HepG2 (cell line): ENCODE measurements around the gene ATG9A. TPM values are rescaled to one million over a fixed set of nuclear protein-coding genes. Genes with fewer than 3 reads are reported as not detected.

ENCODE experiments used
- FOXA3 ChIP-seq: IDR thresholded peaks from 2 replicates; pipeline ENCODE4 v1.6.1; 2016; ENCODE audit warnings: missing genetic modification reagents, missing compliant biosample characterization
- HCFC1 ChIP-seq: fragments of 150-350 bp; IDR thresholded peaks from 2 replicates; pipeline ENCODE4 v1.6.1; 2014; ENCODE audit warnings: low read depth, low read length
- HIVEP1 ChIP-seq: sonication (generic); formaldehyde crosslinking; IDR thresholded peaks from 2 replicates; pipeline ENCODE4 v1.4.0; 2020; ENCODE audit warnings: mild to moderate bottlenecking, missing genetic modification reagents
- KDM1A ChIP-seq: IDR thresholded peaks from 2 replicates; pipeline ENCODE4 v1.6.1; 2016; ENCODE audit warnings: missing compliant biosample characterization
- KLF12 ChIP-seq: sonication (generic); formaldehyde crosslinking; IDR thresholded peaks from 2 replicates; pipeline ENCODE4 v1.4.0; 2020; ENCODE audit warnings: missing genetic modification reagents, borderline replicate concordance
- MZF1 ChIP-seq: sonication (generic); formaldehyde crosslinking; IDR thresholded peaks from 2 replicates; pipeline ENCODE4 v1.8.1; 2023; ENCODE audit warnings: mild to moderate bottlenecking, missing genetic modification reagents, borderline replicate concordance
- NCOR1 ChIP-seq: fragments of 200-600 bp; sonication (generic); IDR thresholded peaks from 2 replicates; pipeline ENCODE4 v1.7.0; 2017; ENCODE audit warnings: antibody characterized with exemption, low read length, borderline replicate concordance
- PHF21A ChIP-seq: sonication (generic); formaldehyde crosslinking; IDR thresholded peaks from 2 replicates; pipeline ENCODE4 v1.5.0; 2020; ENCODE audit warnings: mild to moderate bottlenecking, missing genetic modification reagents
- POGZ ChIP-seq: sonication (generic); formaldehyde crosslinking; IDR thresholded peaks from 2 replicates; pipeline ENCODE4 v1.4.0; 2020; ENCODE audit warnings: mild to moderate bottlenecking, missing genetic modification reagents
- PRMT3 ChIP-seq: sonication (generic); formaldehyde crosslinking; IDR thresholded peaks from 2 replicates; pipeline ENCODE4 v1.8.1; 2022; ENCODE audit warnings: low read depth, mild to moderate bottlenecking, moderate library complexity, missing genetic modification reagents, borderline replicate concordance
- RXRA ChIP-seq: sonication (generic); formaldehyde crosslinking; IDR thresholded peaks from 2 replicates; pipeline ENCODE4 v1.5.1; 2020; ENCODE audit warnings: missing genetic modification reagents
- ZBTB7B ChIP-seq: sonication (generic); formaldehyde crosslinking; IDR thresholded peaks from 2 replicates; pipeline ENCODE4 v1.4.0; 2020; ENCODE audit warnings: missing genetic modification reagents
- ZEB1 ChIP-seq: IDR thresholded peaks from 2 replicates; pipeline ENCODE4 v1.6.1; 2012; ENCODE audit warnings: mild to moderate bottlenecking, low read depth, inconsistent platforms; ENCODE audit not compliant: insufficient replicate concordance
- ZFP36L2 ChIP-seq: sonication (generic); formaldehyde crosslinking; IDR thresholded peaks from 2 replicates; pipeline ENCODE4 v1.4.0; 2020; ENCODE audit warnings: missing genetic modification reagents
- ZFX ChIP-seq: sonication (generic); formaldehyde crosslinking; IDR thresholded peaks from 2 replicates; pipeline ENCODE4 v1.4.0; 2020; ENCODE audit warnings: mild to moderate bottlenecking, low read depth, missing genetic modification reagents, moderate library complexity
- ZNF10 ChIP-seq: sonication (generic); formaldehyde crosslinking; IDR thresholded peaks from 2 replicates; pipeline ENCODE4 v1.4.0; 2020; ENCODE audit warnings: mild to moderate bottlenecking, low read depth, missing genetic modification reagents, borderline replicate concordance
- ZNF335 ChIP-seq: sonication (generic); formaldehyde crosslinking; IDR thresholded peaks from 2 replicates; pipeline ENCODE4 v1.4.0; 2020; ENCODE audit warnings: missing genetic modification reagents
- ZNF7 ChIP-seq: IDR thresholded peaks from 2 replicates; pipeline ENCODE4 v1.6.1; 2016; ENCODE audit warnings: missing biosample characterization, missing genetic modification reagents
- ZNF781 ChIP-seq: sonication (generic); formaldehyde crosslinking; IDR thresholded peaks from 2 replicates; pipeline ENCODE4 v1.5.1; 2020; ENCODE audit warnings: borderline replicate concordance, mild to moderate bottlenecking, missing genetic modification reagents; ENCODE audit errors: not compliant biosample characterization
- polyA plus RNA-seq, 8 experiments: library from polyadenylated mRNA; depleted of rRNA in 3 of 8; stranded (reverse) in 7 of 8; unstranded in 1 of 8; fragments of >200 nt; fragmentation: Illumina TruSeq in 4 of 8; extraction: Trizol in 4 of 8; gene quantifications; 2 replicates each; pipeline versions ENCODE4 v1.2.1 to v1.2.3, GENCODE V29; 2011 to 2016; ENCODE audit warnings: low read depth in 4 of 8, missing spikeins in 1 of 8, mixed read lengths in 1 of 8; ENCODE audit not compliant: insufficient read depth in 1 of 8
- total RNA-seq, 5 experiments: library from RNA; depleted of rRNA; stranded (reverse); fragments of >200 nt; fragmentation: Illumina TruSeq; extraction: Trizol; gene quantifications; 2 replicates each; pipeline ENCODE4 v1.2.3, GENCODE V29; 2016; ENCODE audit warnings: low read depth in 1 of 5
- TF ChIP-seq, protein P1 (sequence below): sonication (generic); formaldehyde crosslinking; IDR thresholded peaks from 2 replicates; pipeline ENCODE4 v1.8.0; 2022; ENCODE audit warnings: missing genetic modification reagents, low read depth, mild to moderate bottlenecking, borderline replicate concordance
- TF ChIP-seq, protein P2 (sequence below): sonication (generic); formaldehyde crosslinking; IDR thresholded peaks from 2 replicates; pipeline ENCODE4 v1.4.0; 2020; ENCODE audit warnings: mild to moderate bottlenecking, missing genetic modification reagents
- TF ChIP-seq, protein P3 (sequence below): sonication (generic); formaldehyde crosslinking; IDR thresholded peaks from 2 replicates; pipeline ENCODE4 v1.4.0; 2020; ENCODE audit warnings: missing genetic modification reagents
- TF ChIP-seq, protein P4 (sequence below): sonication (generic); formaldehyde crosslinking; IDR thresholded peaks from 2 replicates; pipeline ENCODE4 v1.5.0; 2020; ENCODE audit warnings: missing genetic modification reagents, mild to moderate bottlenecking, borderline replicate concordance

The ATG9A gene
- total and polyA plus RNA-seq, 2 of the 13 experiments (the other 11 are each of a cell fraction or from before 2014, with no cell fraction given): 35.0 to 131 TPM

DNA sequence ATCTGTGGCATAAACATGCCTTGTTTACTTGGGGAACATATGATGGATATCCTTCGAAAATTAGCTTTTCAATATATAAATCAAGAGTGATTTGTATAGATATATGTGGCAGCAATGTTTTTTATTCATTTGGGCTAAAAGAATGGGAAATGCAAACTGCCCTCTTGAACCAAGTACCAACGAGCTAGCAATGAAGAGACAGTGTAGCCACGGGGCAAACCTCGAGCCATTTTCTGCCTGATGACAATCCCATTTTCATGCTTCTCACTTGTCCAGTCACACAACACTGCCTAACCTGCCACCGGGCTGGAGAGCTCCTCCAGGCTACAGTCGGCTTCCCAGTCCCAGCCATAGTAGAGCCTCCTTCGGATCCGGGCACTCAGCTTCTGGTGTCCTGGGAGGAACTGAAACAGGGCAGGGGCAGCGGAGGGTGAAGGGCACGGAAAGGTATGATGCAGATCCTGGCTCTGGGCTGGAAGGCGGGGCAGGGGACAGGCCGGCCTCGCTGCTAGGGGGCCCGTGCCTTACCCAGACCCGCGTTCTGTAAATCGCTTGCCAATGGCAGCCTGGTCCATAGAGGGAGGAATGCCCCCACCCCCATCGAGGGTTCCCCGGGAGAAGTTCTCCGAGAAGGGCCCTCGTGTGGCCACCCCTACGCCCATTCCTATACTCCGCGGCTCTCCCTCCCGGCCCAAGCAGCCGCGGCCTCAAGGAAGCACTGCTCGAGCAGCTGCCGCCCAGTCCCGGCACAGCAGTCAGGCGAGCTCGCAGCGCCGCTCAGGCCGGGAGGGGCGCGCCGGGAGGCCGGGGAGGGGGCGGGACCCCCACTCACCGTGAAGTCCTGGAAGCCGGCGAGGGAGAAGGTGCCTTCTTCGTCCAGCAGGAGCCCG lies 53.3 kb downstream of the ATG9A start (continued):
- TF ChIP-seq HIVEP1 (CRISPR knock-in tag) (0 out of 2 replicates have a peak, but pooled peaks have one; percentile 13), KLF12 (no peak), ZFP36L2 (CRISPR knock-in tag) (no peak), NCOR1 (no peak), ZNF335 (no peak), FOXA3 (CRISPR knock-in tag) (0 out of 2 replicates have a peak, but pooled peaks have one; percentile 6), ZBTB7B (CRISPR knock-in tag) (no peak; the same call in 1 of the 2 replicates), MZF1 (peak; percentile 63; the same call in 1 of the 2 replicates), ZEB1 (peak; percentile 21), HCFC1 (no peak), ZNF7 (CRISPR knock-in tag) (no peak), POGZ (no peak), RXRA (CRISPR knock-in tag) (no peak), PRMT3 (CRISPR knock-in tag) (no peak), ZNF781 (CRISPR knock-in tag) (no peak), ZFX (no peak), KDM1A (CRISPR knock-in tag) (no peak; the same call in 1 of the 2 replicates), PHF21A (CRISPR knock-in tag) (no peak), ZNF10 (no peak)
- TF ChIP-seq, protein P1, sequence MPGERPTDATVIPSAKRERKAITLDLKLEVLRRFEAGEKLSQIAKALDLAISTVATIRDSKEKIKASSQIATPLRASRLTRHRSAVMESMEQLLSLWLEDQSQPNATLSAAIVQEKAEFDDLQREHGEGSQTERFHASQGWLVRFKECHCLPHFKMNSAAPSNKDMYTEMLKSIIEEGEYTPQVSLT (CRISPR knock-in tag): no peak
- TF ChIP-seq, protein P2, sequence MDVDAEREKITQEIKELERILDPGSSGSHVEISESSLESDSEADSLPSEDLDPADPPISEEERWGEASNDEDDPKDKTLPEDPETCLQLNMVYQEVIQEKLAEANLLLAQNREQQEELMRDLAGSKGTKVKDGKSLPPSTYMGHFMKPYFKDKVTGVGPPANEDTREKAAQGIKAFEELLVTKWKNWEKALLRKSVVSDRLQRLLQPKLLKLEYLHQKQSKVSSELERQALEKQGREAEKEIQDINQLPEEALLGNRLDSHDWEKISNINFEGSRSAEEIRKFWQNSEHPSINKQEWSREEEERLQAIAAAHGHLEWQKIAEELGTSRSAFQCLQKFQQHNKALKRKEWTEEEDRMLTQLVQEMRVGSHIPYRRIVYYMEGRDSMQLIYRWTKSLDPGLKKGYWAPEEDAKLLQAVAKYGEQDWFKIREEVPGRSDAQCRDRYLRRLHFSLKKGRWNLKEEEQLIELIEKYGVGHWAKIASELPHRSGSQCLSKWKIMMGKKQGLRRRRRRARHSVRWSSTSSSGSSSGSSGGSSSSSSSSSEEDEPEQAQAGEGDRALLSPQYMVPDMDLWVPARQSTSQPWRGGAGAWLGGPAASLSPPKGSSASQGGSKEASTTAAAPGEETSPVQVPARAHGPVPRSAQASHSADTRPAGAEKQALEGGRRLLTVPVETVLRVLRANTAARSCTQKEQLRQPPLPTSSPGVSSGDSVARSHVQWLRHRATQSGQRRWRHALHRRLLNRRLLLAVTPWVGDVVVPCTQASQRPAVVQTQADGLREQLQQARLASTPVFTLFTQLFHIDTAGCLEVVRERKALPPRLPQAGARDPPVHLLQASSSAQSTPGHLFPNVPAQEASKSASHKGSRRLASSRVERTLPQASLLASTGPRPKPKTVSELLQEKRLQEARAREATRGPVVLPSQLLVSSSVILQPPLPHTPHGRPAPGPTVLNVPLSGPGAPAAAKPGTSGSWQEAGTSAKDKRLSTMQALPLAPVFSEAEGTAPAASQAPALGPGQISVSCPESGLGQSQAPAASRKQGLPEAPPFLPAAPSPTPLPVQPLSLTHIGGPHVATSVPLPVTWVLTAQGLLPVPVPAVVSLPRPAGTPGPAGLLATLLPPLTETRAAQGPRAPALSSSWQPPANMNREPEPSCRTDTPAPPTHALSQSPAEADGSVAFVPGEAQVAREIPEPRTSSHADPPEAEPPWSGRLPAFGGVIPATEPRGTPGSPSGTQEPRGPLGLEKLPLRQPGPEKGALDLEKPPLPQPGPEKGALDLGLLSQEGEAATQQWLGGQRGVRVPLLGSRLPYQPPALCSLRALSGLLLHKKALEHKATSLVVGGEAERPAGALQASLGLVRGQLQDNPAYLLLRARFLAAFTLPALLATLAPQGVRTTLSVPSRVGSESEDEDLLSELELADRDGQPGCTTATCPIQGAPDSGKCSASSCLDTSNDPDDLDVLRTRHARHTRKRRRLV (CRISPR knock-in tag): 0 out of 2 replicates have a peak, but pooled peaks have one; percentile 11
- TF ChIP-seq, protein P3, sequence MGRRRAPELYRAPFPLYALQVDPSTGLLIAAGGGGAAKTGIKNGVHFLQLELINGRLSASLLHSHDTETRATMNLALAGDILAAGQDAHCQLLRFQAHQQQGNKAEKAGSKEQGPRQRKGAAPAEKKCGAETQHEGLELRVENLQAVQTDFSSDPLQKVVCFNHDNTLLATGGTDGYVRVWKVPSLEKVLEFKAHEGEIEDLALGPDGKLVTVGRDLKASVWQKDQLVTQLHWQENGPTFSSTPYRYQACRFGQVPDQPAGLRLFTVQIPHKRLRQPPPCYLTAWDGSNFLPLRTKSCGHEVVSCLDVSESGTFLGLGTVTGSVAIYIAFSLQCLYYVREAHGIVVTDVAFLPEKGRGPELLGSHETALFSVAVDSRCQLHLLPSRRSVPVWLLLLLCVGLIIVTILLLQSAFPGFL (CRISPR knock-in tag): no peak
- TF ChIP-seq, protein P4, sequence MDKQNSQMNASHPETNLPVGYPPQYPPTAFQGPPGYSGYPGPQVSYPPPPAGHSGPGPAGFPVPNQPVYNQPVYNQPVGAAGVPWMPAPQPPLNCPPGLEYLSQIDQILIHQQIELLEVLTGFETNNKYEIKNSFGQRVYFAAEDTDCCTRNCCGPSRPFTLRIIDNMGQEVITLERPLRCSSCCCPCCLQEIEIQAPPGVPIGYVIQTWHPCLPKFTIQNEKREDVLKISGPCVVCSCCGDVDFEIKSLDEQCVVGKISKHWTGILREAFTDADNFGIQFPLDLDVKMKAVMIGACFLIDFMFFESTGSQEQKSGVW (CRISPR knock-in tag): no peak
